ENCODE data around the gene FBLN5.

- TF ChIP-seq CTCF (IDR thresholded peaks at IDR 0.05; ENCODE audit: low read depth, low read length) = no peak
- TF ChIP-seq EZH2phosphoT487 (IDR thresholded peaks at IDR 0.05; ENCODE audit: low read depth) = no peak
Observed at GRCh38 chr14:91835197-91835919, 112.1 kb downstream of the FBLN5 start.
